Uterus (tissue), 2 donors: ENCODE measurements around the gene HEXB.

Source experiments
- POLR2A ChIP-seq, 2 donors: fragments of 450-650 bp; IDR thresholded peaks; one replicate each; pipeline ENCODE4 v1.6.1; 2016; ENCODE audit warnings: antibody characterized with exemption in 2 of 2, mild to moderate bottlenecking in 1 of 2, moderate library complexity in 1 of 2
- TF ChIP-seq, protein P1 (sequence below), 4 experiments: fragments of 200-600 bp in 2 of 4; fragments of 450-650 bp in 2 of 4; sonication (generic) in 2 of 4; IDR thresholded peaks; one replicate each; pipeline ENCODE4 v1.5.1; 2016 to 2019; ENCODE audit warnings: antibody characterized with exemption in 4 of 4, mild to moderate bottlenecking in 2 of 4, moderate library complexity in 1 of 4

DNA sequence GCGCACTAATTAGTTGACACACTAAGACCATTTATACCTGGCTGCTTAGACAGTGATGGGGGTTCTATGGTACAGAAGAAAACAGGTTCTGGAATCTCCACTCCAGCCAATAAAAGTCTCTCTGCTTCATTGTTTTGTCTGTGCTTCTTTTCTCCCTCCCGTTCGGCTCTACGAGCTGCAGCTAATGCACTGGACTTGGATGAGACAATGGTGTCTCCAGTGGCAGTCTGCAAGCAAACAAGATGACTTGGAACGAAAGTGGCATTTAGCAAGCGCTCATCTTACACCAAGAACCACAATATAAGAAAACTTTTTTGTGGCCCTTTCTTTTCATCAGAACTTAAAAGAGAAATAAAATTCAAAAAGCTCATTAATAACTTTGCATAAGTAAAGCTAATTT is 51.7 kb downstream of the HEXB start:
- no peak for TF ChIP-seq POLR2A (IDR thresholded peaks at IDR 0.05)
- TF ChIP-seq, protein P1, sequence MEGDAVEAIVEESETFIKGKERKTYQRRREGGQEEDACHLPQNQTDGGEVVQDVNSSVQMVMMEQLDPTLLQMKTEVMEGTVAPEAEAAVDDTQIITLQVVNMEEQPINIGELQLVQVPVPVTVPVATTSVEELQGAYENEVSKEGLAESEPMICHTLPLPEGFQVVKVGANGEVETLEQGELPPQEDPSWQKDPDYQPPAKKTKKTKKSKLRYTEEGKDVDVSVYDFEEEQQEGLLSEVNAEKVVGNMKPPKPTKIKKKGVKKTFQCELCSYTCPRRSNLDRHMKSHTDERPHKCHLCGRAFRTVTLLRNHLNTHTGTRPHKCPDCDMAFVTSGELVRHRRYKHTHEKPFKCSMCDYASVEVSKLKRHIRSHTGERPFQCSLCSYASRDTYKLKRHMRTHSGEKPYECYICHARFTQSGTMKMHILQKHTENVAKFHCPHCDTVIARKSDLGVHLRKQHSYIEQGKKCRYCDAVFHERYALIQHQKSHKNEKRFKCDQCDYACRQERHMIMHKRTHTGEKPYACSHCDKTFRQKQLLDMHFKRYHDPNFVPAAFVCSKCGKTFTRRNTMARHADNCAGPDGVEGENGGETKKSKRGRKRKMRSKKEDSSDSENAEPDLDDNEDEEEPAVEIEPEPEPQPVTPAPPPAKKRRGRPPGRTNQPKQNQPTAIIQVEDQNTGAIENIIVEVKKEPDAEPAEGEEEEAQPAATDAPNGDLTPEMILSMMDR (IDR thresholded peaks at IDR 0.05): no peak
